K562 (cell line): ENCODE results near the gene CTU1. TPM values are rescaled to one million over a fixed set of nuclear protein-coding genes. Genes with fewer than 3 reads are reported as not detected.

Experiments used
- GATAD2A ChIP-seq: fragments of 450-650 bp; IDR thresholded peaks from 2 replicates; pipeline ENCODE4 v1.6.1; 2017
- NBN ChIP-seq: fragments of 450-650 bp; IDR thresholded peaks from 2 replicates; pipeline ENCODE4 v1.6.1; 2016; ENCODE audit warnings: low read depth, mild to moderate bottlenecking
- NCOA6 ChIP-seq: fragments of 450-650 bp; IDR thresholded peaks from 2 replicates; pipeline ENCODE4 v1.6.1; 2017; ENCODE audit warnings: mild to moderate bottlenecking
- PCBP2 ChIP-seq: fragments of 200-400 bp; formaldehyde crosslinking; IDR thresholded peaks from 2 replicates; pipeline ENCODE4 v1.6.1; 2018; ENCODE audit warnings: low read length, low read depth, mild to moderate bottlenecking, moderate library complexity; ENCODE audit not compliant: poor library complexity, severe bottlenecking
- POLR2AphosphoS2 ChIP-seq: IDR thresholded peaks from 2 replicates; pipeline ENCODE4 v1.6.1; 2012; ENCODE audit warnings: low read length, improper control_type of control experiment
- RBM22 ChIP-seq: fragments of 200-400 bp; formaldehyde crosslinking; IDR thresholded peaks from 2 replicates; pipeline ENCODE4 v1.6.1; 2018; ENCODE audit warnings: low read length, low read depth; ENCODE audit not compliant: poor library complexity, severe bottlenecking
- ZNF124 ChIP-seq: sonication (generic); formaldehyde crosslinking; IDR thresholded peaks from 2 replicates; pipeline ENCODE4 v1.8.1; 2022; ENCODE audit warnings: missing genetic modification reagents
- ZNF134 ChIP-seq: fragments of 250-450 bp; sonication (Bioruptor Pico); conservative IDR thresholded peaks from 2 replicates; pipeline ENCODE4 v1.4.0; 2020
- ZNF431 ChIP-seq: sonication (generic); formaldehyde crosslinking; IDR thresholded peaks from 2 replicates; pipeline ENCODE4 v1.8.0; 2022; ENCODE audit warnings: mild to moderate bottlenecking, missing genetic modification reagents
- polyA plus RNA-seq, 8 experiments: library from polyadenylated mRNA; depleted of rRNA in 4 of 8; stranded (reverse) in 5 of 8; unstranded in 3 of 8; fragments of >200 nt; fragmentation: Nextera tagmentation in 2 of 8; fragmentation: Illumina TruSeq in 1 of 8; extraction: Ambion mirVana in 2 of 8; extraction: Trizol in 1 of 8; gene quantifications; 2 replicates each; pipeline versions ENCODE4 v1.2.1 to v1.2.3, GENCODE V29; 2011 to 2014; ENCODE audit warnings: inconsistent platforms in 1 of 8, missing spikeins in 1 of 8
- total RNA-seq, 7 experiments: library from RNA; depleted of rRNA in 6 of 7; stranded (reverse); fragments of >200 nt in 6 of 7; fragmentation: Illumina TruSeq in 2 of 7; extraction: Trizol in 2 of 7; gene quantifications; 2 replicates each; pipeline versions ENCODE4 v1.2.1 to v1.2.3, GENCODE V29; 2011 to 2021; ENCODE audit warnings: low replicate concordance in 1 of 7
- TF ChIP-seq, protein P1 (sequence below): sonication (generic); formaldehyde crosslinking; IDR thresholded peaks from 2 replicates; pipeline ENCODE4 v1.8.1; 2023; ENCODE audit warnings: mild to moderate bottlenecking, missing genetic modification reagents, moderate library complexity
- TF ChIP-seq, protein P2 (sequence below): fragments of 250-450 bp; sonication (Bioruptor Pico); IDR thresholded peaks from 2 replicates; pipeline ENCODE4 v1.4.0; 2020; ENCODE audit warnings: mild to moderate bottlenecking, moderate library complexity, borderline replicate concordance
- TF ChIP-seq, protein P3 (sequence below): sonication (generic); formaldehyde crosslinking; IDR thresholded peaks from 2 replicates; pipeline ENCODE4 v1.8.1; 2023; ENCODE audit warnings: mild to moderate bottlenecking, missing genetic modification reagents
- TF ChIP-seq, protein P4 (sequence below): fragments of 250-450 bp; sonication (Bioruptor Pico); IDR thresholded peaks from 2 replicates; pipeline ENCODE4 v1.8.0; 2021; ENCODE audit warnings: moderate library complexity, mild to moderate bottlenecking, inconsistent platforms
- TF ChIP-seq, protein P5 (sequence below): fragments of 450-650 bp; formaldehyde crosslinking; IDR thresholded peaks from 2 replicates; pipeline ENCODE4 v1.4.0; 2020; ENCODE audit warnings: mild to moderate bottlenecking, moderate library complexity
- TF ChIP-seq, protein P6 (sequence below), 2 experiments: fragments of 450-650 bp in 1 of 2; sonication (generic) in 1 of 2; formaldehyde crosslinking in 1 of 2; IDR thresholded peaks in 1 of 2; conservative IDR thresholded peaks in 1 of 2; 2 replicates each; pipeline versions ENCODE4 v1.6.1 to v1.8.1; 2016 to 2023; ENCODE audit warnings: mild to moderate bottlenecking in 2 of 2, moderate library complexity in 2 of 2, inconsistent platforms in 1 of 2, missing genetic modification reagents in 1 of 2
- TF ChIP-seq, protein P7 (sequence below): fragments of 450-650 bp; IDR thresholded peaks from 2 replicates; pipeline ENCODE4 v1.7.0; 2016; ENCODE audit warnings: borderline replicate concordance

CTU1 gene
- total and polyA plus RNA-seq, 9 of the 15 experiments (the other 6 are each of a cell fraction or from before 2014, with no cell fraction given), result 0.03 to 18.4 (median 2.3) TPM; not detected in 1

DNA sequence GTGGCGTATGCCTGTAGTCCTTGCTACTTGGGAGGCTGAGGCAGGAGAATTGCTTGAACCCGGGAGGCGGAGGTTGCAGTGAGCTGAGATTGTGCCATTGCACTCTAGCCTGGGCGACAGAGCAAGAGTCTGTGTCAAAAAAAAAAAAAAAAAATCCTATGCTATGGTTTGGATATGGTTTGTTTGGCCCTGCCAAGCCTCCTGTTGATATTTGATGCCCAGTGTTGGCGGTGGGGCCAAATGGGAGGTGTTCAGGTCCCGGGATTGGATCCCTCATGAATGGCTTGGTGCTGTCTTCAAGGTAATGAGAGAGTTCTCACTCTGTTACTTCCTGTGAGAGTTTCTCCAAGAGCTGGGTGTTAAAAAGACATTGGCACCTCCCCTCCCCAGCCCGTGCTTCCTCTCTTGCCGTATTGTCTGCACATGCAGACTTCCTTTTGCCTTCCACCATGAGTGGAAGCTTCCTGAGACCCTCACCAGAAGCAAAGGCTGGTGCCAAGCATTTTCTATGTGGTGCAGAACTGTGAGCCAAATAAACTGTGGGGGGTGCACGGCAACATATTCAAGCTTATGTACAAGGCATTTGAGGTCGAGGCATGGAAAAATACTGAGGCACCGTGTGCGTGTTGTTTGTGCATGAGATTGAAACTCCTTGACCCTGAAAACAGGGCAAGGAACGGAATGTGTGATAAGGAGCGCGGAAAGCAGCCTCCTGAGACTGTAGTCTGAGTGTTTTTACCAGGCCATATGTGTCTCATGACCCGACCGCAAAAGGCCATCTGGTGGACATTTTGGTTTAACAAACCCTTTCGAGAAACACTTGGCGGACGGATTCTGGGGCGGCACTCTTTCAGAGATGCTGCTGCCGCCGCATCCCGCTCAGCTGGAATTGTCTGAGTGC, 23.8 kb upstream of the CTU1 start (continued):
- TF ChIP-seq, protein P1, sequence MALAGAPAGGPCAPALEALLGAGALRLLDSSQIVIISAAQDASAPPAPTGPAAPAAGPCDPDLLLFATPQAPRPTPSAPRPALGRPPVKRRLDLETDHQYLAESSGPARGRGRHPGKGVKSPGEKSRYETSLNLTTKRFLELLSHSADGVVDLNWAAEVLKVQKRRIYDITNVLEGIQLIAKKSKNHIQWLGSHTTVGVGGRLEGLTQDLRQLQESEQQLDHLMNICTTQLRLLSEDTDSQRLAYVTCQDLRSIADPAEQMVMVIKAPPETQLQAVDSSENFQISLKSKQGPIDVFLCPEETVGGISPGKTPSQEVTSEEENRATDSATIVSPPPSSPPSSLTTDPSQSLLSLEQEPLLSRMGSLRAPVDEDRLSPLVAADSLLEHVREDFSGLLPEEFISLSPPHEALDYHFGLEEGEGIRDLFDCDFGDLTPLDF (CRISPR knock-in tag), result no peak
- TF ChIP-seq ZNF134 (CRISPR knock-in tag), result no peak
- TF ChIP-seq, protein P2, sequence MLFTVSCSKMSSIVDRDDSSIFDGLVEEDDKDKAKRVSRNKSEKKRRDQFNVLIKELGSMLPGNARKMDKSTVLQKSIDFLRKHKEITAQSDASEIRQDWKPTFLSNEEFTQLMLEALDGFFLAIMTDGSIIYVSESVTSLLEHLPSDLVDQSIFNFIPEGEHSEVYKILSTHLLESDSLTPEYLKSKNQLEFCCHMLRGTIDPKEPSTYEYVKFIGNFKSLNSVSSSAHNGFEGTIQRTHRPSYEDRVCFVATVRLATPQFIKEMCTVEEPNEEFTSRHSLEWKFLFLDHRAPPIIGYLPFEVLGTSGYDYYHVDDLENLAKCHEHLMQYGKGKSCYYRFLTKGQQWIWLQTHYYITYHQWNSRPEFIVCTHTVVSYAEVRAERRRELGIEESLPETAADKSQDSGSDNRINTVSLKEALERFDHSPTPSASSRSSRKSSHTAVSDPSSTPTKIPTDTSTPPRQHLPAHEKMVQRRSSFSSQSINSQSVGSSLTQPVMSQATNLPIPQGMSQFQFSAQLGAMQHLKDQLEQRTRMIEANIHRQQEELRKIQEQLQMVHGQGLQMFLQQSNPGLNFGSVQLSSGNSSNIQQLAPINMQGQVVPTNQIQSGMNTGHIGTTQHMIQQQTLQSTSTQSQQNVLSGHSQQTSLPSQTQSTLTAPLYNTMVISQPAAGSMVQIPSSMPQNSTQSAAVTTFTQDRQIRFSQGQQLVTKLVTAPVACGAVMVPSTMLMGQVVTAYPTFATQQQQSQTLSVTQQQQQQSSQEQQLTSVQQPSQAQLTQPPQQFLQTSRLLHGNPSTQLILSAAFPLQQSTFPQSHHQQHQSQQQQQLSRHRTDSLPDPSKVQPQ (CRISPR knock-in tag), result no peak
- TF ChIP-seq, protein P3, sequence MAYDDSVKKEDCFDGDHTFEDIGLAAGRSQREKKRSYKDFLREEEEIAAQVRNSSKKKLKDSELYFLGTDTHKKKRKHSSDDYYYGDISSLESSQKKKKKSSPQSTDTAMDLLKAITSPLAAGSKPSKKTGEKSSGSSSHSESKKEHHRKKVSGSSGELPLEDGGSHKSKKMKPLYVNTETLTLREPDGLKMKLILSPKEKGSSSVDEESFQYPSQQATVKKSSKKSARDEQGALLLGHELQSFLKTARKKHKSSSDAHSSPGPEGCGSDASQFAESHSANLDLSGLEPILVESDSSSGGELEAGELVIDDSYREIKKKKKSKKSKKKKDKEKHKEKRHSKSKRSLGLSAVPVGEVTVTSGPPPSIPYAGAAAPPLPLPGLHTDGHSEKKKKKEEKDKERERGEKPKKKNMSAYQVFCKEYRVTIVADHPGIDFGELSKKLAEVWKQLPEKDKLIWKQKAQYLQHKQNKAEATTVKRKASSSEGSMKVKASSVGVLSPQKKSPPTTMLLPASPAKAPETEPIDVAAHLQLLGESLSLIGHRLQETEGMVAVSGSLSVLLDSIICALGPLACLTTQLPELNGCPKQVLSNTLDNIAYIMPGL (CRISPR knock-in tag), result no peak
- TF ChIP-seq ZNF124 (CRISPR knock-in tag), result no peak
- TF ChIP-seq, protein P4, sequence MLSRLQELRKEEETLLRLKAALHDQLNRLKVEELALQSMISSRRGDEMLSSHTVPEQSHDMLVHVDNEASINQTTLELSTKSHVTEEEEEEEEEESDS (CRISPR knock-in tag), result no peak
- no peak for TF ChIP-seq GATAD2A
- TF ChIP-seq PCBP2, result no peak
- TF ChIP-seq POLR2AphosphoS2, result no peak
- TF ChIP-seq, protein P5, sequence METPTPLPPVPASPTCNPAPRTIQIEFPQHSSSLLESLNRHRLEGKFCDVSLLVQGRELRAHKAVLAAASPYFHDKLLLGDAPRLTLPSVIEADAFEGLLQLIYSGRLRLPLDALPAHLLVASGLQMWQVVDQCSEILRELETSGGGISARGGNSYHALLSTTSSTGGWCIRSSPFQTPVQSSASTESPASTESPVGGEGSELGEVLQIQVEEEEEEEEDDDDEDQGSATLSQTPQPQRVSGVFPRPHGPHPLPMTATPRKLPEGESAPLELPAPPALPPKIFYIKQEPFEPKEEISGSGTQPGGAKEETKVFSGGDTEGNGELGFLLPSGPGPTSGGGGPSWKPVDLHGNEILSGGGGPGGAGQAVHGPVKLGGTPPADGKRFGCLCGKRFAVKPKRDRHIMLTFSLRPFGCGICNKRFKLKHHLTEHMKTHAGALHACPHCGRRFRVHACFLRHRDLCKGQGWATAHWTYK (CRISPR knock-in tag), result peak; percentile 62; the same call in 1 of the 2 replicates
- TF ChIP-seq, protein P6, sequence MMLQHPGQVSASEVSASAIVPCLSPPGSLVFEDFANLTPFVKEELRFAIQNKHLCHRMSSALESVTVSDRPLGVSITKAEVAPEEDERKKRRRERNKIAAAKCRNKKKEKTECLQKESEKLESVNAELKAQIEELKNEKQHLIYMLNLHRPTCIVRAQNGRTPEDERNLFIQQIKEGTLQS (IDR thresholded peaks at IDR 0.05), result no peak
- TF ChIP-seq, protein P6 (CRISPR knock-in tag; conservative IDR thresholded peaks at IDR 0.05), result no peak
- TF ChIP-seq ZNF431, result no peak
- TF ChIP-seq NCOA6, result no peak
- TF ChIP-seq, protein P7, sequence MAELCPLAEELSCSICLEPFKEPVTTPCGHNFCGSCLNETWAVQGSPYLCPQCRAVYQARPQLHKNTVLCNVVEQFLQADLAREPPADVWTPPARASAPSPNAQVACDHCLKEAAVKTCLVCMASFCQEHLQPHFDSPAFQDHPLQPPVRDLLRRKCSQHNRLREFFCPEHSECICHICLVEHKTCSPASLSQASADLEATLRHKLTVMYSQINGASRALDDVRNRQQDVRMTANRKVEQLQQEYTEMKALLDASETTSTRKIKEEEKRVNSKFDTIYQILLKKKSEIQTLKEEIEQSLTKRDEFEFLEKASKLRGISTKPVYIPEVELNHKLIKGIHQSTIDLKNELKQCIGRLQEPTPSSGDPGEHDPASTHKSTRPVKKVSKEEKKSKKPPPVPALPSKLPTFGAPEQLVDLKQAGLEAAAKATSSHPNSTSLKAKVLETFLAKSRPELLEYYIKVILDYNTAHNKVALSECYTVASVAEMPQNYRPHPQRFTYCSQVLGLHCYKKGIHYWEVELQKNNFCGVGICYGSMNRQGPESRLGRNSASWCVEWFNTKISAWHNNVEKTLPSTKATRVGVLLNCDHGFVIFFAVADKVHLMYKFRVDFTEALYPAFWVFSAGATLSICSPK, result no peak
- TF ChIP-seq RBM22, result no peak
- no peak; the same call in 1 of the 2 replicates for TF ChIP-seq NBN
